Measurements from ENCODE around the gene IKBKE.

GRCh38 chr1:206535853-206536188, 65.5 kb downstream of the IKBKE start:
- TF ChIP-seq ZNF513 (tag by site-specific recombination; IDR thresholded peaks at IDR 0.05): no peak
- TF ChIP-seq CTCF (tag by site-specific recombination; IDR thresholded peaks at IDR 0.05): no peak
- no peak for TF ChIP-seq ZNF23 (tag by site-specific recombination; IDR thresholded peaks at IDR 0.05; ENCODE audit: borderline replicate concordance)
- TF ChIP-seq TCF7L2 (IDR thresholded peaks at IDR 0.05; ENCODE audit: borderline replicate concordance, low read depth, low read length): no peak
- TF ChIP-seq SP3 (tag by site-specific recombination; IDR thresholded peaks at IDR 0.05): no peak
- TF ChIP-seq ZNF274 (IDR thresholded peaks at IDR 0.05; ENCODE audit: low read length): no peak
- TF ChIP-seq ZNF274 (tag by site-specific recombination; IDR thresholded peaks at IDR 0.05; ENCODE audit: borderline replicate concordance): no peak
- no peak for TF ChIP-seq PBX3 (CRISPR knock-in tag; IDR thresholded peaks at IDR 0.05)
- no peak for TF ChIP-seq ZNF354C (tag by site-specific recombination; IDR thresholded peaks at IDR 0.05; ENCODE audit: borderline replicate concordance, low read depth)
- TF ChIP-seq ZNF16 (tag by site-specific recombination; IDR thresholded peaks at IDR 0.05; ENCODE audit: low read depth): no peak
